NK-92 treated with Interleukin-12 subunit alpha and Interleukin-12 subunit beta, amount 100 ng/mL, for 24 hours (cell line): ENCODE results near the gene SLC35C1.
"Not testable (repeated sequence)": the region's sequence is repeated elsewhere in the genome, so short reads cannot be mapped to it uniquely, and the experiment has no call there.

ENCODE experiments used
- DNase-seq: peaks from one replicate; lab custom pipeline; 2025; lab: John Stamatoyannopoulos, UW

SLC35C1 gene

DNA sequence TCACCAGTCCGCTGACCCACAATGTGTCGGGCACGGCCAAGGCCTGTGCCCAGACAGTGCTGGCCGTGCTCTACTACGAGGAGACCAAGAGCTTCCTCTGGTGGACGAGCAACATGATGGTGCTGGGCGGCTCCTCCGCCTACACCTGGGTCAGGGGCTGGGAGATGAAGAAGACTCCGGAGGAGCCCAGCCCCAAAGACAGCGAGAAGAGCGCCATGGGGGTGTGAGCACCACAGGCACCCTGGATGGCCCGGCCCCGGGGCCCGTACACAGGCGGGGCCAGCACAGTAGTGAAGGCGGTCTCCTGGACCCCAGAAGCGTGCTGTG, 6.1 kb downstream of the SLC35C1 start:
- no peak for DNase-seq

DNA sequence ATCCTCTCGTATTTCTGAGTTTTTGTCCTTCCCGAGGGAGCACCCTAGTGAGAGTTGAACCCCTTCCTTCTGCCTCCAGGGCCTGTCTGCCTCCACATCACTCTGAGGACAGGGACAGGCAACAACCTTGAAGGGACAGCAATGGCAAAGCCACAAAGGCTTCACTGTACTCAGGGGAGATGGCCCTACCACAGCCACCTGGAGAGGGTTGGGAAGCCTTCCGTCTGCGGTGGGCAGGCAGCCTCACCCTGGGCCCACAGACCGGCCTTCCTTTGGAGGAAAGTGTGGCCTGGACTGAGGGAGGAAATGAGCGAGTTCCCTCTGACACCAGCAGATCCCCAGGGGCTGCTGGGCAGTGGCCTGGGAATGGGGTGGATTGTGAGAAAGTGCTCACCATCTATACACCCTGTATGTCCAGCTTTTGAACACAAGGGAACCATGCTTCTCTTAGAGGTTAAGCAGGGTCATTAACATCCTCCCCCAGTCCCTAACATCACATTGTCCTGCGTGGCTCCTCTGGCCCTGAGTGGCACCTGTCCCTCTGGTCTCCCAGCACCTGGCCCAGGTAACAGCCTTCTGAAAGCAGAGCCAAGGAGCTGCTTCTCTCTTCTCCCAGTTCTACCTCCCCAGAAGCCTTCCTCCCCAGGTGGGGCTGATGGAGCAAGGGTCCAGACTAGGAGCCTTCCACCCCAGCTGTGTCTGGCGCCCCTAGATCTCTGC, 6.8 kb downstream of the SLC35C1 start:
- no peak for DNase-seq

DNA sequence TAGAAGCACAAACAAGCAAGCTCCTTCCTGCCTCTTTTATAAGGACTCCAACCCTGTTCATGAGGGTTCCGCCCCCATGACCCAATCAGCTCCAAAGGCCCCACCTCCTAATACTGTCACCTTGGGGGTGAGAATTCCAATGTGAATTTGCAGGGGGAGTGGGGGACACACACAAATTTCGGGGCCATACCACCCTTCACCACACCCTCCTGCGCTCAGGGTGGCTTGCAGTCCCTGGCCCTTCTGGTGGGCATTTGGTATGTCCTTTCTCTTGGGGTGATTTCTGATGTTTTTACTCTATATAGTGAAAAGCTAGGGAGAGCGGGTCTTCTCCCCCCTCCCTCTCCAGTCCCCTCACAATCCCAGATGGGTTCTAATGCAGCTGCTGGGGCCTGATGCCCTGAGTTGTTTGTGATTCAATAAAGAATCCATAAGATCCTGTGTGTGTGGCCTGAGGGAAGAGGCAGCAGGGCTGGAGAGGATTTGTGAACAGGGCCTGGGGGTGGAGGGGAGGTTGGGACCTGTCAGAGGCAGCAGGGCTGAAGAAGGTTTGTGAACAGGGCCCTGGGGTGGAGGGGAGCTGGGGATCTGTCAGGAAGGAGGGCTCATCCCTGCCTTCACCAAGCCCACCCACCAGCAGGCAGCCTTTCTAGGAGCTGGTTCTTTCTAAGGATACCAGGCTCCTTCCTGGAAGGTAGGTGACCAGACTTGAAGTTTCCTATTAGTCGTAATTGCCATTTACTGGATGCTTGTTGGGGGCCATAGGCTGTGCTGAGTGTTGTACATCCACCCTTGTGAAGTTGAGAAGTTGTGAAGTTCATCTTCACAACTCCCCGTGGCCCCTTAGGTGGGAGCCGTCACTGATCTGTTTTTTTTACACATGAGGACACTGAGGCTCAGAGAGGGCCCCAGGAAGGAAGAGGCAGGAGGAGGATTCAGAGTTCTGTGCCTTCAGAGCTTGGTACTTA, 7.9 kb downstream of the SLC35C1 start:
- DNase-seq: no peak

DNA sequence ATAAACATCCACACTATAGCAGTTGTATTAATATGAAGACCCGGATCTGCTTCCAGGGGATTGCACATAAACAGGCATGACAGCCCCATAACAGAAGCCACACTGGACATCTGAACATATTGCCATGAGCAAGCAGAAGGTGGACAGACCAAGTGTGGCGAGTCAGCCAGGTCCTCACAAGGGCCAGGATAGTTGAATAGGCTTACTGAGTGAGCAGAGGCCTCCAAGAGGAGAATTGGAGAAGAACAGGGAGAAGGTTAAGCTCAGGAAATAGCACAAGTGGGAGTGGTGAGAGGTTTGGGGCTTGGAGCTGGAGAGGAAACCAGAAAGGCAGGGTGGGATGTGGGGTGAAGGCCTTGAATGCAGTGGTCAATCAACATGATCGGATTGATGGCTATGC, 10.8 kb downstream of the SLC35C1 start:
- DNase-seq: no peak

DNA sequence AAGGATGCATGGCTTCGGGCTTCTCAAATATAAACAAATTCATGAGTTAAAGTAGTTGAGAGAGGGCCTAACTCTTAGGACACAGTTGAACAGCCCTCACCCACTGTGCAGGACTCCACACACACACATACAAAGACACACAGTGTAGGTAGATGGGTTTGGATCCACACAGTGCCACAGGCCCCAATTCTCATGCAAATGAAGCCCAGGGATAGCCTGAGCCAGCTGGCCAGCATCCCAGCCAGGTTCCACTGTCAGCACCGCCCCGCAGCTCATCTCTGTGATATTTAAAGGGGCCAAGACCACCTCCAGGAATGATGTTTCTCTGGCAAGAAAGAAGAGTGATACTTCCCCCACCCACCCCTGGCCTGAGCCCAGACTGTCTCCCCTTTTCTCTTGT, 11.7 kb downstream of the SLC35C1 start:
- no peak for DNase-seq

DNA sequence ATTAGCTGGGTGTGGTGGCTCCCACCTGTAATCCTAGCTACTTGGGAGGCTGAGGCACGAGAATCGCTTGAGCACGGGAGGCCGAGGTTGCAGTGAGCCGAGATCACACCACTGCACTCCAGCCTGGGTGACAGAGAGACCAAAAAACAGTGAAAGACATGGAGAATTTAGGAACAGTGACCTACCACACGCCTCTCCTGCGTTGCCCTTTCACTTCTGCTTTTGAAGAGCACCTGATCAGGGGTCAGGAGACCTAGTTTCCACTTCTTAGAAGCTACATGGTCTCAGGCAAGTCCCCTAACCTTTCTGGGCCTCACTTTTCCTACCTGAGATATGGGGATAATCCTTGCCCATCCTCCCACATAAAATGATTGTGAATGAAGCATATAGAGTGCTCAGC, 12.2 kb downstream of the SLC35C1 start:
- no peak for DNase-seq

DNA sequence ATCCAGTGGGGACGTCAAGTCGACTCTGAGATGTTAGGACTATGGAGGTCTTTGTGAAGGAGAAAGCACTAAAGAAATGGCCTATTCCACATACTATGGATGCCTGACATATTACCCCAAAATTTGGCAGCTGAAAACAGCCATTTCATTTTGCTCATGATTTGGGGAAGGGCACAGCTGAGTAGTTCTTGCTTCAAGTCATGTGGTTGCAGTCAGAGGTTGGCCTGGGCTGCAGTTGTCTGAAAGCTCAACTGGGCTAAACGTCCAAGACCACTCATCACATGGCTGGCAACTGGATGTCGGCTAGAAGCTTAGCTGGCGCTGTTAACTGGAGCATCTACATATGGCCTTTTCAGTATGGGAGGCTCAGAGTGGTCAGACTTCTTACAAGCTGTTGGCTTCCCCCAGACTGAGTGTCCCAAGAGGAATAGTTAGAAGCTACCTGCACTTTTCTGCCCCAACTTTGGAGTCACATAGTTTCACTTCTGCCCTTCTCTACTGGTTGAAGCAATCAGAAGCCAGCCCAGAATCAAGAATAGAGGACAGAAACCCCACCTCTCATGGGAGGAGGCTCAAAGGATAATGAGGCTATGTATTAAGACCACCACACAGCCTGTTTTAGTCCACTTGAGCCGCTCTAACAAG, 14.1 kb downstream of the SLC35C1 start:
- no peak for DNase-seq

DNA sequence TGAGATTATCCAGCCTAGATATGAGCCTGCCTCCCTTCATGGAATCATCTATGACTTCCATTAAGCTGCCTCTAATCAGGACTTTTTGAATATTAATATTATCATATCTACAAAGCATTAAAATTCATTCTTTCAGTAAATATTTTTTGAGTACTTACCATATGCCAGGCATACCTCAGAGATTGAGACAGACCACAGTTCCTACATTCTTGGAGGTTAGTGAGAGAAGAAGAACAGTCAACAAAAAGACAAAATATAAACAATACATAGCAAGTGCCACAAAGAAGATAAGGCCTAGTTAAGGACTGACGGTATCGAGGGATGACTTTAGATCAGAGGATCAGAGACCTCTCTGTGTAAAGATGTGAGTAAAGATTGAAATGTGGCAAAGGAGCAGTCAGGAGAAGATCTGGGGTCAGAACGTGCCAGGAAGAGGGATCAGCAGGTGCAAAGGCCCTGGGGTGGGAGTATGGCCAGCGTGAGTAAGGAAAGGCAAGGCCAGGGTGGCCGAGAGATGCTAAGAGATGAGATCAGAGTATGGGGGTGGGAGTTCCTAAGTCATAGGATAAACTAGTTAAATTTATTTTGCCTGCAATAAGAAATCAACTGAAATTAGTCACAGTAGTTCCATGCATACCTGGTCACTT, 15.4 kb downstream of the SLC35C1 start:
- DNase-seq: no peak

DNA sequence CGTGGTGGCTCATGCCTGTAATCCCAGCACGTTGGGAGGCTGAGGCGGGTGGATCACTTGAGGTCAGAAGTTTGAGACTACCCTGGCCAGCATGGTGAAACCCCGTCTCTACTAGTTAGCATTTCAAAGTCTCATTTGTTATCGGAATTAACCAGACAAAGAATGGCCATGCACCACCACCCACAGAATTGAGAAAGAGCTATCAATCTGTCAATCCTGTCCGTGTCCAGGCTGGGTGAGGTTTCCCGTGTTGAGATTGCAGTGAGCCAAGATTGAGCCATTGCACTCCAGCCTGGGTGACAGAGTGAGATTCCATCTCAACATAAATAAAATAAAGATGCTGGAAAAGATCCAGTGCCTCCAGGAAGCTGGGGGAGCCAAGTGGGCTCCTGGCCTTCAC, 21.5 kb downstream of the SLC35C1 start:
- DNase-seq: not testable (repeated sequence)

DNA sequence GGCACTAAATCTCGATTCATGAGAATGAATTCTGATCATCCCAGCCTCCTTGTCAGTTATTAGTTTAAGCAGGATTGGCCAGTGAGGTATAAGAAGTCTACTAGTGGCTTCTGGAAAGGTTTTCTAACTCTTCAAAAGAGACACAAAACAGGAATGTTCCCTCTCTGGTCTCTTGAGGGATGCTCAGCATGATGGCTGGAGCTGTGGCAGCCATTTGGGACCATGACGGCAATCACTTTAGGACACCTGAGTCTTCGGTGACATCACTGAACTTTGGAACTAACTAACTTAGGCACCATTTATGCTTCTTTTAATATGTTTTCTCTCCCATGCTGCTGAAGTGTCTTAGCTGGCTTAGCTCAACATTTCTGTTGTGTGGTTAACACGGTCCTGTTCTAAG, 22.2 kb downstream of the SLC35C1 start:
- DNase-seq: no peak

DNA sequence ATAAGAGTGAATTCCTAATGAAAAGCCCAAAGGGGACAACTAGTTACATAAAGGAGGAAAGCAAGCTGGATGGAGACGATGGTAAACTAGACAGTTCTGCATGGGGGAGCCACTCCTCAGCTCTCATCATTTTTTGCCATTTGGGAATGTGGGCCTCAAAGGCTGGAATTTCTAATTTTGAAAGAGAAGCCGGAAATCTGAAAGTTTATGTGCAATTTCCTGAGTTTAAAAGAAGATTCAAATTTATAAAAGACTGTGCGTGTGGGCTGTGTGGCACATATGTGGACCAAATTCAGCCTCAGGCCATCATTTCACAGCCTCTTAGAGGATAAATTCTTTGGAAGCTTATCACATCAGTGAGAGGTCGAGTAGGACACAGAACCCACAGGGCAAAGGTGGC, 24.0 kb downstream of the SLC35C1 start:
- no peak for DNase-seq

DNA sequence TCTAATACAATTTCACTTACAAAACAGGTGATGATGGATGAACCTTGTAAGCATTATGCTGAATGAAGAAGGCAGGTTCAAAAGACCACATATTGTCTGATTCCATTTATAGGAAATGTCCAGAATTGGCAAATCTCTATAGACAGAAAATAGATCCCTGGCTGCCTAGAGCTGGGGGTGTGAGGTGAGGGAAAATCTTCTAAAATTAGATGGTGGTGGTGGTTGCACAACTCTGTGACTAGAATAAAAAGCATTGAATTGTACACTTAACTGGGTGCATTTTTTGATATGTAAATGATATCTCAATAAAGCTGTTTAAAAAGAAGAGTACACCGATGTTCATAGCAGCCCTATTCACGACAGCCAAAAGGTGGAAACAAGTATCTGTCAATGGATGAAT, 25.6 kb downstream of the SLC35C1 start:
- no peak for DNase-seq

DNA sequence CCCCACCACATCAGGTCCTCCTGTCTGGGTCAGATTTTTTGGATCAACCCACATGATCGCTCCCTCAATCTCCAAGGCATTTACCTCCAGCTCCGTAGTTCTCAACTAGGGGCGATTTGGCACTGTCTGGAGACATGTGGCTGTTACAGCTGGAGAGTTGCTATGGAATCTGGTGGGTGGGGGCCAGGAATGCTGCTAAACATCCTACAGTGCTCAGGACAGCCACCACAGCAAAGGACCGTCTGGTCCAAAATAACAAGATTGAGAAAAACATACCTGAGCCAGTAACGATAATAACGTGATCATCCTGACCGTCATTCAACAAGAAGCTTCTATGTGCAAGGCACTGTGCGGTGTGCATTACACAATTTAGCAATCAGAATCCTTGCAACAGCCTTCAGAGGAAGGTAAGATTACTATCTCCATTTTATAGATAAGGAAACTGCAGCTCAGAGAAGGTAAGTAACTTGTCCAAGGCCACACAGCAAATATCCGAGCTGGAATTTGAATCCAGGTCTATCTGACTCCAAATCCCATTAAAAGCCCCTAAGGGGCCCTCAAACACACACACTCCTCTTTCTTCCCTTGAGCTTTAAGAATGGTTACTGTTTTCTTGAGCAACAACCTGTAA, 28.0 kb downstream of the SLC35C1 start:
- no peak for DNase-seq

DNA sequence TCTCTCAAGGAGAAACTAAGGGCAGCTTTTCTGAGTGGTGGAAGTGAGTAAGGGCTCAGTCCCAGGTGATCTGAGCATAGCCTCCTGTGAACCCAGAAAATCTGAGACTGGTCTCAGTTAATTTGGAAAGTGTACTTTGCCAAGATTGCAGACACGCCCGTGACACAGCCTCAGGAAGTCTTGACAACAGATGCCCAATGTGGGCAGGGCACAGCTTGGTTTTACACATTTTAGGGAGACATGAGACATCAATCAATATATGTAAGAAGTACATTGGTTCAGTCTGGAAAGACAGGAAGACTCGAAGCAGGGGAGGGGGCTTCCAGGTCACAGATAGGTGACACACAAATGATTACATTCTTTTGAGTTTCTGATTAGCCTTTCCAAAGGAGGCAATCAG, 28.8 kb downstream of the SLC35C1 start:
- no peak for DNase-seq

DNA sequence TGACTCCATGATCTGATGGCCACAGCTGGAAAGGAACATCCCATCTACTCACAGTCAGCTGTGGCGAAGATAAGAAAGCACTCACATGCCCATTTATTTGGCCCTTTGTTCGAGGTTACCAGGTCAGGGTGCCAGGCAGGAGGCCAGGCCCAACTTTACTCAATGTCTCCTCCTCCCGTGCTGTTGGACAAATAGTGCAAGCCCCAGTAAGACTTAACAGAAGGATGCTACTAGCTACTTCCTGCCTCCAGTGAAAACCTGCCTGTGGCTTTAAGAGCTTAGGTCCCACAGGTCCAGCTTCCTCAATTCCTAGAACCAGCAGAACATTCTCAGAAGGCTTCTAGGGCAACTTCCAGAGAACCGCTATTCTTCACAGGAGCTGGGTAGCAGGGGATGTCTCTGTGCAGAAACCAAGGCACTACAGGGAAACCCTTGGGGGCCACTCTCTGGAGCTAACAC, 29.4 kb downstream of the SLC35C1 start:
- no peak for DNase-seq

DNA sequence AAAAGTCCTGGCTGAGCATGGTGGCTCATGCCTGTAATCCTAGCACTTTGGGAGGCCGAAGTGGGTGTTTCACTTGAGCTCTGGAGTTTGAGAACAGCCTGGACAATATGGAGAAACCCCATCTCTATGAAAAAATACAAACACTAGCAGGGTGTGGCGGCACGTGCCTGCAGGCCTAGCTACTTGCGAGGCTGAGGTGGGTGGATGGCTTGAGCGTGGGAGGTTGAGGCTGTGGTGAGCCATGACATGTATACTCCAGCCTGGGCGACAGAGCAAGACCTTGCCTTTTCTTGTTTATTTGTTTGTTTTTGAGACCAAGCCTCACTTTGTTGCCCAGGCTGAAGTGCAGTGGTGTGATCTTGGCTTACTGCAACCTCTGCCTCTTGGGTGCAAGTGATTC, 34.3 kb downstream of the SLC35C1 start:
- DNase-seq: no peak

DNA sequence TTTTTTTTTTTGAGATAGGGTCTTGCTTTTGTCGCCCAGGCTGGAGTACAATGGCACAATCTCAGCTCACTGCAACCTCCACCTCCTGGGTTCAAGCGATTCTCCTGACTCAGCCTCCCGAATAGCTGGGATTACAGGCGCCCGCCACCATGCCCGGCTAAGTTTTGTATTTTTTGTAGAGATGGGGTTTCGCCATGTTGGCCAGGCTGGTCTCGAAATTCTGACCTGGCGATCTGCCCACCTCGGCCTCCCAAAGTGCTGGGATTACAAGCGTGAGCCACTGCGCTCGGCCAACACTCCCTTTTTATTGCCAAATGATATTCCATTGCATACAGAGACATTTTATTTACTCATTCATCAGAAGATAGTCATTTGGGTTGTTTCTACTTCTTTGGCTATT, 35.3 kb downstream of the SLC35C1 start:
- not testable (repeated sequence) for DNase-seq

DNA sequence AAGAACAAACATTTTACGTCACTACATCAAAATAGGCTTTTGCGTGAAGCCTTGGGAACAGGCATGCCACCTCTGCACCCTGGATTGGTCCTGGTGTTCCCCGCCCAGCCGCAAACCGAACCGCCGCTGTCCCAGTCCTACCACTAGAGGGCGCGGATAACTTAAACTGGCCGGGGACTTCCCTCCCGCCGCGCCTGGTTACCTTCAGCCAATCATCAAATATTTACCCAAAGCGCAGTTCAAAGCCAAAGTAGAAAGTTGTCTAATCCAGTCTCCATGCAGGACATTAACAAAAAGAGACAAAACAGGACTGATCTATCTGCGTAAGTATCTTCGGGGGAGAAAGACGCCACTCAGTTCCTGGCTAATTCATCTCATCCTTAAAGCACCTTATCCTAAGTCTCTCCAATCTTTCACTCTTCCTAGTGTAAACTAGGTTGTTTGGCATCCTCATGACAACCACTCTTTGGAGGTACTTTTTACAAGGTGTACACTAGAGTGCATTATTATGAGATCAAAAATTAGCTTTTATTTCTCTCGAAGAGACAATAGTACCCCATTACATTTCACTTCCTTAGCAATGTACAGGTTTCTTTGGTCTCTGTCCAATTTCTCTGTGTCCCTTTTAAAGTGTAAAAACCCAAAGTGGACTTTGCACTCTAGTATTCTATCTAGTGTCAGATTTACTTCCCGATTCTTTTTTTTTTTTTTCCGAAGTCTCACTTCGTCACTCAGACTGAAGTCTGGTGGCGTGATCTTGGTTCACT, 38.4 kb downstream of the SLC35C1 start:
- peak; percentile 69 for DNase-seq

DNA sequence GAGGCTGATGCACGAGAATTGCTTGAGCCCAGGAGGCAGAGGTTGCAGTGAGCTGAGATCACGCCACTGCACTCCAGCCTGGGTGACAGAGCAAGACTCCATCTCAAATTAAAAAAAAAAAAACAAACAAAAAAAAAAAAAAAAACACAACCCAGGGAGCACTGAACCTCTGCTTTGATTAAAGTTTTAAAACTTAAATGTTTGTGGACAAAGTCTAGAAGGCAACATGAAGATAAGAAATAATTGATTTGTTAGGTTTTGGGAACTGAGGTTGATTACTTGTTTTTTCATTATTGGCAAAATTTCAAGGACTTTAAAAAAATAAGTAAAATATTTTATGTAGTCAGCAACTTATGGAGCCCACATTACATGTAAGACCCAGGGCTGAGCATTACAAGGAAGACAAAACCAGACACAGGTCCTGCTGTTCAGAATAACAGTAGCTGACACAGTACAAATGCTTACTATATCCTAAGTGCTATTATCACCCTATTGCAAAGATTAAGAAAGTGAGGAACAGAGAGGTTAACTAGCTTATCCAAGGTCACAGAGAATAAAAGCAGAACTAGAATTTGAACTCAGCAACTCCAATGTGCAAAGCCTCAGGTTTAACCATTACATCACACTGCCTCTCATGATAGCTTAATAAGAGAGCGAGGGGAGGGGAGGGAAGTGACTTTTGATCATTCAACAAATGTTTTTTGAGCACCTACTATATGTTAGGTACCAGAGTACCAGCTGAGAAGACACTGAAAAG, 40.1 kb downstream of the SLC35C1 start:
- no peak for DNase-seq

DNA sequence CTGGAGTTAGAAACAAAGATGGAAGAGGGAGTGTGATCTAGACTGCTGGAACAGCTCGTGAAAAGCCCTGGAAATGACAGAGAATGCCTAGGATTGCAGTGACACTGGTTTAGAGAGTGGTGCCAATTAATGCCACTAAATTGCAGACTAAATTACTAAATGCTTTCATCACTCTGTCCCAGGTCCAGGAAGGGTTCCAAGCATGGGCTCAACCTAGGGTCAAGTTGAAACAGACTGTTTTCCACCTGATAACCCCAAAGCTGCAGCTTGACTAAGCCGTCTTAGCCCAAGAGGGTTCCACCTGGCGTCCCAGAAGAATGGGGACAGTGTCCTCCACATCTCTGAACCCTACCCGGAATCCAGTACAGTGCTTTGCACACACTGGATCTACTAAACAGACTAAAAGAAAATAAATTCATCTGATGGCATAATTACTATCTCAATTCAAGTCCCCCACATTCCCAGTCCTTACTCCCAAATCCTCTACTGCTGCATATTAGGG, 41.3 kb downstream of the SLC35C1 start:
- DNase-seq: no peak
